ENCODE data around the gene FRMD6. TPM values are rescaled to one million over a fixed set of nuclear protein-coding genes. Genes with fewer than 3 reads are reported as not detected.
A peak's percentile ranks its signal among the peaks of the same experiment; 100 is the strongest.

FRMD6 gene
- total and polyA plus RNA-seq, 5 donors from 2014 or later: 0.77 to 1.7 (median 0.89) TPM; not detected in 2

DNA sequence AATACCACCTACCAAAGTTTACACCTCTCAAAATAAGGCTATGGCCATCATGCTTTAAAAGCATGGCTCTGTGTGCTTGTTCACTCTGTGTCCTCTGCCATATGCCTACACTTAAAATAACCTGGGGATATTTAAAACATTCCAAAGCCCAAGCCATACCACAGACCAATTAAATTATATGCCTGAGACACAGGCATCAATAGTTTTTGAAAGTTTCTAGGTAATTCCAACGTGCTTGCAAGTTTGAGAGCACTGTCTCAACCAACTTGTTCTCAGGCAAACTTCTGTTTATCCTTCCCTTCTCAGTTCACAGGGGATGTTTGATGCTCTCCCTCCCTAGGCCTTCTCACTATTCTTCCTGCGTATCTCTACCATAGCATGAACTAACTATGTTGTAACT is 3.4 kb upstream of the FRMD6 start:
- Mint-ChIP-seq H3K4me3 (peak overlapping the region in 1 of 4 donors; percentile 40), H3K27ac (no peak overlapping the region), H3K4me1 (peaks cover 3 to 17% (median 10%) of the 10 kb centered on the region in 4 donors), H3K27me3 (peaks cover 27% of the 10 kb centered on the region), H3K9me3 (peaks cover 0 to 4% (median 0%) of the 10 kb centered on the region in 7 donors), H3K36me3 (no peaks in the 10 kb centered on the region)
- peaks cover 23% of the 10 kb centered on the region for H3K4me1 ChIP-seq (ENCODE audit: control insufficient read depth, insufficient read depth, low read length, poor library complexity, severe bottlenecking)
- no peak overlapping the region for H3K4me3 ChIP-seq (ENCODE audit: low read depth, low read length)
- H3K36me3 ChIP-seq (ENCODE audit: control insufficient read depth, insufficient read depth, low read length): no peaks in the 10 kb centered on the region
- no peaks in the 10 kb centered on the region for H3K9me3 ChIP-seq (ENCODE audit: control insufficient read depth in 2 of 2, low read length in 2 of 2)
- no peak overlapping the region for H3K27ac ChIP-seq (ENCODE audit: insufficient read depth, low read length, poor library complexity, severe bottlenecking)
- H3K27me3 ChIP-seq (ENCODE audit: control insufficient read depth, insufficient read depth, low read length): peaks cover 4% of the 10 kb centered on the region
- ATAC-seq (ENCODE audit: low read depth in 2 of 2) (no peak), DNase-seq (no peak)

DNA sequence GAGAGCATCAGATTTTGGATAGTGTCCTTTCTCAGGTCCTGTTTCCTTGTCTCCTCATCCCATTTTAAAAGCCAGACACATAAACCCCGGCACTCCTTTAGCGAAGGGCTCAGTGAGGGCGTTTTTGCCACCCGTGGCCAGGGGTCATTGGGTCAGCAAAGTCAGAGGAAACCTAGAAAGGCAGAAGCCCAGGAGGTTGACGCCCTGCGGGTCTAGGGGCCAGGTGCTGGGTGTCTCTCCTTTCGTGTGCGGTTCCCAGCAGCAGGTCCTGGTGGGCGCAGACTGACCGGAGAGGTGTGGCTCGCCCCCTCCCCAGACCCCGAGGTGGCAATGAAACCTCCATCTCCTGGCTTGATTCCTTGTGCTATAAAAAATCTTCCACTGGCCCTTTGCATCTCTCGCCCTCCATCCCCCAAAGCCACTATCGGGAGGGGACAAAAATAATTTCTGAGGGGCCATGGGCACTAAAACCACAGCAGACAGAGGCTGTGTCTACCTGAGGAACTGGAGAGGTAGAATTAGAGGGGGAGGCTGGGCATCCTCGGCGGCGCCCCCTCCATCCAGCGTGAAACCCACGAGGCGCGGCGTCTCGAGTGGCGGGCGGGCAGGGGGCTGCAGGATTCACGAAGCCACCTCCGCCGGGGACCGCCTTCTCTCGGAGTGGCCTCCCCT is 858 bp upstream of the FRMD6 start:
- ATAC-seq (ENCODE audit: low read depth in 2 of 2) (no peak), DNase-seq (peak in 2 of 3 donors; percentile 2 to 7)
- peaks cover 4 to 19% (median 12%) of the 10 kb centered on the region in 4 donors for H3K4me1 Mint-ChIP-seq
- Histone ChIP-seq H3K4me3 (ENCODE audit: low read depth, low read length) (peak overlapping the region; percentile 37), H3K9me3 (ENCODE audit: control insufficient read depth in 2 of 2, low read length in 2 of 2) (no peaks in the 10 kb centered on the region), H3K4me1 (ENCODE audit: control insufficient read depth, insufficient read depth, low read length, poor library complexity, severe bottlenecking) (peaks cover 29% of the 10 kb centered on the region), H3K36me3 (ENCODE audit: control insufficient read depth, insufficient read depth, low read length) (no peaks in the 10 kb centered on the region), H3K27me3 (ENCODE audit: control insufficient read depth, insufficient read depth, low read length) (peaks cover 21% of the 10 kb centered on the region), H3K27ac (ENCODE audit: insufficient read depth, low read length, poor library complexity, severe bottlenecking) (peak overlapping the region; percentile 23)
- peak overlapping the region; percentile 68 to 83 (median 82) for H3K4me3 Mint-ChIP-seq
- peaks cover 40% of the 10 kb centered on the region for H3K27me3 Mint-ChIP-seq
- H3K9me3 Mint-ChIP-seq: peaks cover 0 to 2% (median 0%) of the 10 kb centered on the region in 7 donors
- H3K36me3 Mint-ChIP-seq: no peaks in the 10 kb centered on the region
- H3K27ac Mint-ChIP-seq: peak overlapping the region in 2 of 3 donors; percentile 46 to 69

DNA sequence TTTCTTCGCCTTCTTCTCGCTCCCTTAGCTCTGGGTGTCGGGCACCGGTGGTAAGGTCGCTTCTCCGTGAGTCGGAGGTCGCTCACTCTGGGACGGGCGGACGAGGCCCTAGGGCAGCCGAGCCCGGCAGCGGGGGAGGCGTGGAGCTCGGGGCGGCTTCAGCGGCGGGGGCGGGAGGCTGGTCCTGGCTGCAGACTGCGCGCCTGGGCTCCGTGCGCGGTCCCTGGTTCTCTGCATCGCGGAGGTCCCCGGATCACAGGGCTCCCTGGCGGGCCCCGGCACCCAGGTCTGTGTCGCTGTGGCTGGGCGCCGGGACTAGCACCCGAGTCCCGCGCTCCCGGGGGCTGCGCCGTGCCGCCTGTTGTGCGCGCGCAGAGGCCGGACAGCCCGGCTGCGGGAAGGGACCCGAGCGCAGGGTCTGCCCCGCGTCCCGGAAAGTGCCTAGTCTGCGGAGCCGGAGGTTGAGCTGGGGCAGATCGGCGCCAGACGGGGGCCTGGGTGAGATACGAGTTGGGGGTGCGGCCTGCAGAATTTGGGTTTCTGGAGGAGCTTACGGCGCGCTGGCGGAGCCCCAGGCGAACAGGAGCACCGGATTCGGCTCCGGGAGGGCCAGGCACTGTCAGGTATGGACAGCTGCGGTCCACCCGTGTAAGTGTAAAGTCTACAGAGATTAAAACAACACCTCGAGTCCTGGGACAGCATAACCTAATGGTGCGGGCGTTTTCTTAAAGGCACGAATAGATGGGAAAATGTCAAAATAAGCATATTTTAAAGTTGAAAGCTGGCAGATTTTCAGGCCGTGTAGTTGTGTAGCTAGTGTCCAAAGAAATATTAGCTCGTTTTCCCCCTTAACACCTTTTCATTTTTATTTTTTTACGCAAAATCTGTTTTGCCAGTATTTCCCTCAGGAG is 713 bp downstream of the FRMD6 start:
- Mint-ChIP-seq H3K4me1 (peaks cover 4 to 19% (median 12%) of the 10 kb centered on the region in 4 donors), H3K4me3 (peak overlapping the region; percentile 83 to 90 (median 86)), H3K9me3 (no peaks in the 10 kb centered on the region), H3K36me3 (no peaks in the 10 kb centered on the region), H3K27me3 (peaks cover 47% of the 10 kb centered on the region), H3K27ac (peak overlapping the region in 2 of 3 donors; percentile 64 to 69)
- peak overlapping the region; percentile 33 for H3K27ac ChIP-seq (ENCODE audit: insufficient read depth, low read length, poor library complexity, severe bottlenecking)
- no peaks in the 10 kb centered on the region for H3K36me3 ChIP-seq (ENCODE audit: control insufficient read depth, insufficient read depth, low read length)
- ATAC-seq (ENCODE audit: low read depth in 2 of 2) (peak; percentile 34 to 44), DNase-seq (peak in 2 of 3 donors; percentile 33 to 46)
- no peaks in the 10 kb centered on the region for H3K9me3 ChIP-seq (ENCODE audit: control insufficient read depth in 2 of 2, low read length in 2 of 2)
- H3K27me3 ChIP-seq (ENCODE audit: control insufficient read depth, insufficient read depth, low read length): peaks cover 27% of the 10 kb centered on the region
- H3K4me3 ChIP-seq (ENCODE audit: low read depth, low read length): peak overlapping the region; percentile 54
- peaks cover 29% of the 10 kb centered on the region for H3K4me1 ChIP-seq (ENCODE audit: control insufficient read depth, insufficient read depth, low read length, poor library complexity, severe bottlenecking)

DNA sequence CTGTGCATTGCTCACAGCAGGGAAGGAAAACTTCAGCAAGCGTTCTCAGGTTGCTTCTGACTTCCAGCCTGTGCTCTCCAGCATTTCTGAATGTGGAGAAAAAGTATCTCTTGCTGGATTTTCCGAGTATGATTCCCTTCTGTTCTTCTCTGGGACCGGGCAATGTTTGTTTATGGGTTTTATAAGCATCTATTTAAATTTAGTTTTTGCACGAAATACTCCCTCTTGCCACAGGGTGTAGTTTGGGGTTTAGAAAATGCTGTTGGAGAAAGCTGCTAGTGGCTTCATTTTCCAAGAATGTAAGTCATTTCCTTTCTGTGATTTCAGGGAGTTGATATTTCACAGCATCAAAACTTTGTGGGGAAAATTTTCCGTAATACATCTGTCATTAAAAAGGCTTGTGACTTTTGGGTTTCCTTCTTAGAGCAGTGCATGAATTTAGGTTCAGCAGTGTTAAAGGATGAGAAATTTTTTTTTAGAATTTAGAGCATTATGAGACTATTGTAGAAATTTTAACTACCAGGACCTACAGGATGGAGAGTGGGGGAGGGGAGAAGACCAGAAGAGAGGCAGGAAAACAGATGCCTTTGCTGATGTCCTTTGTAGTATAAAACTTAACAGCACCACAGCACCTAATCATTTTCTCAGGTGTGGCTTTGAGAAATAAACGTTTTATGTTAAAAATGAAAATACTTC is 1.5 kb downstream of the FRMD6 start:
- Histone ChIP-seq H3K27ac (ENCODE audit: insufficient read depth, low read length, poor library complexity, severe bottlenecking) (no peak overlapping the region), H3K9me3 (ENCODE audit: control insufficient read depth in 2 of 2, low read length in 2 of 2) (no peaks in the 10 kb centered on the region), H3K36me3 (ENCODE audit: control insufficient read depth, insufficient read depth, low read length) (no peaks in the 10 kb centered on the region), H3K27me3 (ENCODE audit: control insufficient read depth, insufficient read depth, low read length) (peaks cover 34% of the 10 kb centered on the region), H3K4me1 (ENCODE audit: control insufficient read depth, insufficient read depth, low read length, poor library complexity, severe bottlenecking) (peaks cover 29% of the 10 kb centered on the region), H3K4me3 (ENCODE audit: low read depth, low read length) (peak overlapping the region; percentile 54)
- ATAC-seq (ENCODE audit: low read depth in 2 of 2): no peak
- peaks cover 54% of the 10 kb centered on the region for H3K27me3 Mint-ChIP-seq
- H3K9me3 Mint-ChIP-seq: peaks cover 0 to under 1% (median 0%) of the 10 kb centered on the region in 7 donors
- DNase-seq: peak in 1 of 3 donors; percentile 44
- peak overlapping the region in 1 of 3 donors; percentile 64 for H3K27ac Mint-ChIP-seq
- peak overlapping the region; percentile 82 to 90 (median 86) for H3K4me3 Mint-ChIP-seq
- no peaks in the 10 kb centered on the region for H3K36me3 Mint-ChIP-seq
- H3K4me1 Mint-ChIP-seq: peaks cover 4 to 19% (median 12%) of the 10 kb centered on the region in 4 donors

DNA sequence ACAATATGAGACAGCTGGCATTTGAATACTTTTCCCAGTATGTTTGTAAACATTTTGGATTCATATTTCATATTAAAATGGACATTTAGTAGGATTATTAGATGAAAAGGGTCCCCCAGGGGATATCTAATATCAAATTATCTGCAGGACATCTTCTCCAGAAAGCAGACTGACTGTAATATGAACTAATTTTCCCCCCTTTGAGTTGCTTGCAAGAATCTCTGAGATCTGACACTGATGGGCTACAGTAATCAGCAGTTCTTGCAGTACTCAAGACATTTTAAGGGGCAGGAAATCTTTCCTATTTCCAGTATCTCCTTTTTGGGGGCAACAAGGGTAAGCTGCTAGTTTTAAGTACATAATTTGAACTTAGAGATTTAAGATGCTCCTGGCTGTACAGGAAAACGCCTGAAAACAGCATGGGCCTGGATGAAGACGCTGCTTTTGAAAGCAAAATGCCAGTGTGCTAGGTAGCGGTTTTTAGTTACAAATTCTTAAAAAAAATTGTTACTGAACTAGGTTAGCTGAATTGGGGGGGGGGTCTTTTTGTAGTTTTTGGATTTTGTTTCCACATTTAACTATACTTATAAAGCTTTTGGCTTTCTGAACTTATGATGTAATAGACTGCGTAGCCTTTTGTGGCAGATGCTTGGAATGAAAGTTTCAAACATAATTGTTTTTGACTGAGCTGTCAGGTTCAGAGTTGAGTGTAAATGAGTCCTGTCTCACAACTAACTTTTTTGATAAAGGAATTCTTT is 2.2 kb downstream of the FRMD6 start:
- peaks cover 4 to 19% (median 11%) of the 10 kb centered on the region in 4 donors for H3K4me1 Mint-ChIP-seq
- no peaks in the 10 kb centered on the region for H3K36me3 Mint-ChIP-seq
- H3K27me3 ChIP-seq (ENCODE audit: control insufficient read depth, insufficient read depth, low read length): peaks cover 34% of the 10 kb centered on the region
- no peaks in the 10 kb centered on the region for H3K36me3 ChIP-seq (ENCODE audit: control insufficient read depth, insufficient read depth, low read length)
- DNase-seq (no peak), ATAC-seq (ENCODE audit: low read depth in 2 of 2) (no peak)
- peaks cover 61% of the 10 kb centered on the region for H3K27me3 Mint-ChIP-seq
- no peak overlapping the region for H3K27ac ChIP-seq (ENCODE audit: insufficient read depth, low read length, poor library complexity, severe bottlenecking)
- peak overlapping the region in 3 of 4 donors; percentile 82 to 87 (median 84) for H3K4me3 Mint-ChIP-seq
- no peak overlapping the region for H3K4me3 ChIP-seq (ENCODE audit: low read depth, low read length)
- H3K4me1 ChIP-seq (ENCODE audit: control insufficient read depth, insufficient read depth, low read length, poor library complexity, severe bottlenecking): peaks cover 29% of the 10 kb centered on the region
- no peaks in the 10 kb centered on the region for H3K9me3 ChIP-seq (ENCODE audit: control insufficient read depth in 2 of 2, low read length in 2 of 2)
- H3K27ac Mint-ChIP-seq: peak overlapping the region in 1 of 3 donors; percentile 64
- H3K9me3 Mint-ChIP-seq: peaks cover 0 to 1% (median 0%) of the 10 kb centered on the region in 7 donors

GRCh38 chr14:51654533-51654845 is 2.8 kb downstream of the FRMD6 start:
- H3K27ac Mint-ChIP-seq: no peak overlapping the region
- H3K4me1 Mint-ChIP-seq: peaks cover 4 to 19% (median 11%) of the 10 kb centered on the region in 4 donors
- peaks cover 0 to 1% (median 0%) of the 10 kb centered on the region in 7 donors for H3K9me3 Mint-ChIP-seq
- Histone ChIP-seq H3K36me3 (ENCODE audit: control insufficient read depth, insufficient read depth, low read length) (no peaks in the 10 kb centered on the region), H3K9me3 (ENCODE audit: control insufficient read depth in 2 of 2, low read length in 2 of 2) (no peaks in the 10 kb centered on the region), H3K27me3 (ENCODE audit: control insufficient read depth, insufficient read depth, low read length) (peaks cover 34% of the 10 kb centered on the region), H3K27ac (ENCODE audit: insufficient read depth, low read length, poor library complexity, severe bottlenecking) (no peak overlapping the region), H3K4me1 (ENCODE audit: control insufficient read depth, insufficient read depth, low read length, poor library complexity, severe bottlenecking) (peaks cover 29% of the 10 kb centered on the region), H3K4me3 (ENCODE audit: low read depth, low read length) (no peak overlapping the region)
- no peak overlapping the region for H3K4me3 Mint-ChIP-seq
- ATAC-seq (ENCODE audit: low read depth in 2 of 2) (no peak), DNase-seq (no peak)
- no peaks in the 10 kb centered on the region for H3K36me3 Mint-ChIP-seq
- H3K27me3 Mint-ChIP-seq: peaks cover 62% of the 10 kb centered on the region

GRCh38 chr14:51657762-51658161 is 6.1 kb downstream of the FRMD6 start:
- H3K4me1 Mint-ChIP-seq: peaks cover 4 to 8% (median 7%) of the 10 kb centered on the region in 4 donors
- no peaks in the 10 kb centered on the region for H3K36me3 Mint-ChIP-seq
- H3K9me3 Mint-ChIP-seq: peaks cover 0 to 1% (median 0%) of the 10 kb centered on the region in 7 donors
- ATAC-seq (ENCODE audit: low read depth in 2 of 2) (peak in 1 of 2 donors; percentile 8), DNase-seq (no peak)
- peaks cover 66% of the 10 kb centered on the region for H3K27me3 Mint-ChIP-seq
- no peak overlapping the region for H3K4me3 Mint-ChIP-seq
- H3K27ac Mint-ChIP-seq: no peak overlapping the region
- Histone ChIP-seq H3K9me3 (ENCODE audit: control insufficient read depth in 2 of 2, low read length in 2 of 2) (no peaks in the 10 kb centered on the region), H3K36me3 (ENCODE audit: control insufficient read depth, insufficient read depth, low read length) (no peaks in the 10 kb centered on the region), H3K4me1 (ENCODE audit: control insufficient read depth, insufficient read depth, low read length, poor library complexity, severe bottlenecking) (peaks cover 11% of the 10 kb centered on the region), H3K4me3 (ENCODE audit: low read depth, low read length) (no peak overlapping the region), H3K27me3 (ENCODE audit: control insufficient read depth, insufficient read depth, low read length) (peaks cover 38% of the 10 kb centered on the region), H3K27ac (ENCODE audit: insufficient read depth, low read length, poor library complexity, severe bottlenecking) (no peak overlapping the region)
